Calu3 (cell line): Measurements from ENCODE around the gene CGB8. TPM values are rescaled to one million over a fixed set of nuclear protein-coding genes. Genes with fewer than 3 reads are reported as not detected.
"Not testable (repeated sequence)": the region's sequence is repeated elsewhere in the genome, so short reads cannot be mapped to it uniquely, and the experiment has no call there.

Experiments
- BruUV-seq: library from RNA; stranded (reverse); fragments of 400-500 nt; replicated peaks from 2 replicates; lab custom pipeline; 2021; lab: Mats Ljungman, UMichigan
- CTCF ChIA-PET: fragments of 300-600 bp; sonication (Branson Sonifier 250); formaldehyde crosslinking; loops from one replicate; lab custom pipeline; 2022; ENCODE audit warnings: antibody characterized with exemption; lab: Charles Lee
- DNase-seq: peaks from one replicate; pipeline ENCODE4 v3.0.0; 2022
- H3K27ac Mint-ChIP-seq: one replicate; pipeline ENCODE4 v1.8.0; 2022; ENCODE audit warnings: mixed read lengths; ENCODE audit not compliant: unreplicated experiment
- H3K27me3 Mint-ChIP-seq: one replicate; pipeline ENCODE4 v1.8.0; 2022; ENCODE audit warnings: mixed read lengths; ENCODE audit not compliant: unreplicated experiment
- H3K36me3 Mint-ChIP-seq: one replicate; pipeline ENCODE4 v1.8.0; 2022; ENCODE audit warnings: mild to moderate bottlenecking, moderate library complexity, mixed read lengths; ENCODE audit not compliant: insufficient read depth, unreplicated experiment
- H3K4me1 Mint-ChIP-seq: one replicate; pipeline ENCODE4 v1.8.0; 2022; ENCODE audit warnings: mild to moderate bottlenecking, low read depth, mixed read lengths; ENCODE audit not compliant: unreplicated experiment
- H3K4me3 Mint-ChIP-seq: one replicate; pipeline ENCODE4 v1.8.0; 2022; ENCODE audit warnings: mild to moderate bottlenecking, low read depth, moderate library complexity, mixed read lengths; ENCODE audit not compliant: unreplicated experiment
- H3K9me3 Mint-ChIP-seq: one replicate; pipeline ENCODE4 v1.8.0; 2022; ENCODE audit warnings: low read depth, mixed read lengths; ENCODE audit not compliant: unreplicated experiment
- CTCF ChIP-seq: fragments of 200-600 bp; IDR thresholded peaks from one replicate; pipeline ENCODE4 v1.8.0; 2022; ENCODE audit warnings: antibody characterized with exemption; ENCODE audit not compliant: unreplicated experiment
- intact Hi-C: fragments of 100-400 bp; cut with micrococcal nuclease; formaldehyde crosslinking; loops from one replicate; pipeline ENCODE4 v1.10.0; 2022; ENCODE audit not compliant: unreplicated experiment
- total RNA-seq: library from RNA; stranded (reverse); gene quantifications from 2 replicates; pipeline ENCODE4 v1.2.3, GENCODE V29; 2022

The CGB8 gene
- total RNA-seq, 1 experiment from 2014 or later = 0.54 TPM

GRCh38 chr19:49031642-49032301 is 17.1 kb downstream of the CGB8 start, which contains the start of gene CGB2:
Gene CGB2 (plus strand): TSS chr19:49031890. CDS start chr19:49032096, 206 bp downstream.
- H3K4me3 Mint-ChIP-seq, CTCF ChIA-PET, intact Hi-C loops, BruUV-seq, H3K9me3 Mint-ChIP-seq, H3K4me1 Mint-ChIP-seq, DNase-seq, H3K27ac Mint-ChIP-seq, H3K27me3 Mint-ChIP-seq: not testable (repeated sequence)
- H3K36me3 Mint-ChIP-seq = peaks cover 19% of the 10 kb centered on the region
- TF ChIP-seq CTCF = peak; percentile 68

GRCh38 chr19:49030323-49030722 is 18.6 kb downstream of the CGB8 start:
- BruUV-seq, H3K4me1 Mint-ChIP-seq, H3K27ac Mint-ChIP-seq, CTCF ChIA-PET, intact Hi-C loops, DNase-seq, H3K9me3 Mint-ChIP-seq, H3K4me3 Mint-ChIP-seq: not testable (repeated sequence)
- Mint-ChIP-seq H3K36me3 (peaks cover 11% of the 10 kb centered on the region), H3K27me3 (peaks cover 18% of the 10 kb centered on the region)

- H3K27me3 Mint-ChIP-seq = peaks cover 19% of the 10 kb centered on the region
- BruUV-seq, intact Hi-C loops, H3K36me3 Mint-ChIP-seq, H3K4me3 Mint-ChIP-seq, CTCF ChIA-PET, DNase-seq, H3K4me1 Mint-ChIP-seq, H3K27ac Mint-ChIP-seq, H3K9me3 Mint-ChIP-seq: not testable (repeated sequence)
These were observed 19.2 kb downstream of the CGB8 start for GRCh38 chr19:49029749-49030148.

- intact Hi-C loops, H3K27ac Mint-ChIP-seq, H3K36me3 Mint-ChIP-seq, H3K4me1 Mint-ChIP-seq, H3K4me3 Mint-ChIP-seq, CTCF ChIA-PET, H3K9me3 Mint-ChIP-seq, DNase-seq, BruUV-seq: not testable (repeated sequence)
- H3K27me3 Mint-ChIP-seq = peaks cover 19% of the 10 kb centered on the region
These were observed 20.2 kb downstream of the CGB8 start for GRCh38 chr19:49028686-49029085.

GRCh38 chr19:49025599-49025998 is 23.3 kb downstream of the CGB8 start:
- Mint-ChIP-seq H3K4me1 (peaks cover 12% of the 10 kb centered on the region), H3K27me3 (peaks cover 30% of the 10 kb centered on the region)
- H3K4me3 Mint-ChIP-seq, H3K27ac Mint-ChIP-seq, BruUV-seq, intact Hi-C loops, H3K9me3 Mint-ChIP-seq, CTCF ChIA-PET, H3K36me3 Mint-ChIP-seq, DNase-seq: not testable (repeated sequence)

- CTCF ChIA-PET, BruUV-seq, H3K4me3 Mint-ChIP-seq, H3K9me3 Mint-ChIP-seq, H3K36me3 Mint-ChIP-seq, DNase-seq, intact Hi-C loops, H3K27ac Mint-ChIP-seq: not testable (repeated sequence)
- peaks cover 17% of the 10 kb centered on the region for H3K4me1 Mint-ChIP-seq
- peaks cover 30% of the 10 kb centered on the region for H3K27me3 Mint-ChIP-seq
These were observed 23.8 kb downstream of the CGB8 start for GRCh38 chr19:49025088-49025487.

GRCh38 chr19:49024233-49024632 is 24.7 kb downstream of the CGB8 start, which contains the start of gene CGB3:
Gene CGB3 (minus strand): TSS chr19:49024333. CDS start chr19:49023971, 362 bp downstream.
- CTCF ChIA-PET, H3K9me3 Mint-ChIP-seq, DNase-seq, intact Hi-C loops, H3K4me3 Mint-ChIP-seq, H3K27ac Mint-ChIP-seq, BruUV-seq: not testable (repeated sequence)
- H3K27me3 Mint-ChIP-seq = peaks cover 37% of the 10 kb centered on the region
- peaks cover 11% of the 10 kb centered on the region for H3K36me3 Mint-ChIP-seq
- peaks cover 25% of the 10 kb centered on the region for H3K4me1 Mint-ChIP-seq
